GM12892 (cell line): ENCODE data around the gene ABLIM2.

Experiments used
- POLR2AphosphoS5 ChIP-seq: IDR thresholded peaks from 2 replicates; pipeline ENCODE4 v1.6.1; 2011; ENCODE audit warnings: low read depth, low read length, control low read depth
- TAF1 ChIP-seq: IDR thresholded peaks from 2 replicates; pipeline ENCODE4 v1.6.1; 2011; ENCODE audit warnings: low read depth, mild to moderate bottlenecking, control low read depth, low read length, borderline replicate concordance

- TF ChIP-seq POLR2AphosphoS5 (no peak), TAF1 (no peak)
These were observed 4.0 kb upstream of the ABLIM2 start for GRCh38 chr4:8162625-8163024.
